Cardiac muscle cell (in vitro differentiated cells and primary cell): ENCODE data around the gene DGKI. TPM values are rescaled to one million over a fixed set of nuclear protein-coding genes. Genes with fewer than 3 reads are reported as not detected.
A peak's percentile ranks its signal among the peaks of the same experiment; 100 is the strongest.

Experiments
- DNase-seq, 2 donors: peaks; one replicate each; pipeline versions ENCODE4 v3.0.0 to v3.0.0-alpha.2; 2010 to 2017; ENCODE audit warnings: low read depth in 1 of 2, low spot score in 1 of 2
- H3K27ac ChIP-seq: fragments of 200-600 bp; sonication (generic); 2 replicates; pipeline ENCODE4 v1.5.1; 2016
- H3K27me3 ChIP-seq: fragments of 200-600 bp; sonication (generic); 2 replicates; pipeline ENCODE4 v1.6.0; 2016; ENCODE audit warnings: control low read depth
- H3K36me3 ChIP-seq: fragments of 200-600 bp; sonication (generic); 2 replicates; pipeline ENCODE4 v1.5.1; 2016; ENCODE audit warnings: control low read depth
- H3K4me1 ChIP-seq: fragments of 200-600 bp; sonication (generic); 2 replicates; pipeline ENCODE4 v1.8.1; 2017; ENCODE audit warnings: low read depth, mild to moderate bottlenecking, mixed run types
- H3K4me3 ChIP-seq: fragments of 200-600 bp; sonication (generic); 2 replicates; pipeline ENCODE4 v1.5.1; 2016; ENCODE audit warnings: mild to moderate bottlenecking
- H3K9me3 ChIP-seq: fragments of 200-600 bp; sonication (generic); 2 replicates; pipeline ENCODE4 v1.5.1; 2017; ENCODE audit warnings: low read depth, mild to moderate bottlenecking, control low read depth
- polyA plus RNA-seq: library from polyadenylated mRNA; unstranded; fragments of >200 nt; fragmentation: Nextera tagmentation; extraction: Ambion mirVana; gene quantifications from 2 replicates; pipeline ENCODE4 v1.2.1, GENCODE V29; 2016
- total RNA-seq: library from RNA; depleted of rRNA; stranded (reverse); fragments of >200 nt; gene quantifications from 2 replicates; pipeline ENCODE4 v1.2.3, GENCODE V29; 2016
- TF ChIP-seq, protein P1 (sequence below): IDR thresholded peaks from 2 replicates; pipeline ENCODE4 v1.5.1; 2012; ENCODE audit warnings: low read depth, mild to moderate bottlenecking, low read length

DGKI gene
- total and polyA plus RNA-seq, 2 experiments from 2014 or later, result 35.0 to 52.7 TPM

DNA sequence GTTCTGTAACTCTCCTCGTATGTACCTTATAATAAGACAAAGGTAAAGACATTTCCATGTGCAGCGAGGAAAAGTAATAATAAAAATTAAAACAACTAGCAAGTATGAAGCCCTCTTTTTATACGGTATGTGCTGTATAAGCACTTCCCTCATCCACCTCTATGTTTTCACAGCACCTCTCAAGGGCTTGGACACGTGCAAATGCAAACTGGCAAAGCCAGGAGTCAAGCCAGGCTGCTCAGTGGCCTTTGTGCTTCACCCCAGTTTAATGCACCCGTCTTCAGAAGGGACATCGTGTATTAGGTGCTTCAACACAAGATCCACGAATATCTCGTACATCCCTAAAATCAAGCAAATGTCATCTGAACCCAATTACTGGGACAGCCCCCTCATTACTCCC, 1.3 kb upstream of the DGKI start:
- Histone ChIP-seq H3K4me1 (peaks cover 18% of the 10 kb centered on the region), H3K27ac (no peak overlapping the region), H3K4me3 (no peak overlapping the region), H3K9me3 (no peaks in the 10 kb centered on the region), H3K36me3 (no peaks in the 10 kb centered on the region), H3K27me3 (peaks cover 31% of the 10 kb centered on the region)
- DNase-seq, result no peak
- TF ChIP-seq, protein P1, sequence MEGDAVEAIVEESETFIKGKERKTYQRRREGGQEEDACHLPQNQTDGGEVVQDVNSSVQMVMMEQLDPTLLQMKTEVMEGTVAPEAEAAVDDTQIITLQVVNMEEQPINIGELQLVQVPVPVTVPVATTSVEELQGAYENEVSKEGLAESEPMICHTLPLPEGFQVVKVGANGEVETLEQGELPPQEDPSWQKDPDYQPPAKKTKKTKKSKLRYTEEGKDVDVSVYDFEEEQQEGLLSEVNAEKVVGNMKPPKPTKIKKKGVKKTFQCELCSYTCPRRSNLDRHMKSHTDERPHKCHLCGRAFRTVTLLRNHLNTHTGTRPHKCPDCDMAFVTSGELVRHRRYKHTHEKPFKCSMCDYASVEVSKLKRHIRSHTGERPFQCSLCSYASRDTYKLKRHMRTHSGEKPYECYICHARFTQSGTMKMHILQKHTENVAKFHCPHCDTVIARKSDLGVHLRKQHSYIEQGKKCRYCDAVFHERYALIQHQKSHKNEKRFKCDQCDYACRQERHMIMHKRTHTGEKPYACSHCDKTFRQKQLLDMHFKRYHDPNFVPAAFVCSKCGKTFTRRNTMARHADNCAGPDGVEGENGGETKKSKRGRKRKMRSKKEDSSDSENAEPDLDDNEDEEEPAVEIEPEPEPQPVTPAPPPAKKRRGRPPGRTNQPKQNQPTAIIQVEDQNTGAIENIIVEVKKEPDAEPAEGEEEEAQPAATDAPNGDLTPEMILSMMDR, result no peak

DNA sequence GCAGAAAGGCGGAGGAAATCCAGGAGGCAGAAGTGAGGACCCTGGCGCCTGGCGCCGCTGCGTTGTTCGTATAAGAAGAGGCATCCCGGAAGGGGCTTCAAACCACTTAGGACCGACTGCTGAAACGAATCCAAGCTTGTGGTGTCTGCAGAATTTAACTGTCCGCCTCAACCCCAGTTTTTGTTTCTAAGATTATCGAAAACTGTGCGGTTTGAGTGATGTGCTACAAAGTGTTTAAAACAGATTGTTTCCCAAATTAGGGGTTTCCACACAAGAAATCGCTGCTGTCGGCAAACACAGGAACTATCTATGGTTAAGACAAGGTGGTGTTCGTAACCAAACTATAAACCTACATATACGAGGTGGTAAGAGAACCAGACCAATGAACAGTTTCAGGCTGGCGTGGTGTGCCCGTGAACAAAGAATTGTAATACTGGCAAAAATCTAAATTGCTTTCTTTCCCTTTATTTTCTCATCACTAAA, 835 bp upstream of the DGKI start:
- Histone ChIP-seq H3K4me3 (peak overlapping the region; percentile 46), H3K4me1 (peaks cover 18% of the 10 kb centered on the region), H3K36me3 (no peaks in the 10 kb centered on the region), H3K27me3 (peaks cover 31% of the 10 kb centered on the region), H3K9me3 (no peaks in the 10 kb centered on the region), H3K27ac (no peak overlapping the region)
- TF ChIP-seq, protein P1, result no peak
- peak; percentile 30 to 45 for DNase-seq

- H3K4me3 ChIP-seq, result peak overlapping the region; percentile 46
- H3K36me3 ChIP-seq, result no peaks in the 10 kb centered on the region
- H3K4me1 ChIP-seq, result peaks cover 18% of the 10 kb centered on the region
- TF ChIP-seq, protein P1, result no peak
- no peaks in the 10 kb centered on the region for H3K9me3 ChIP-seq
- peaks cover 31% of the 10 kb centered on the region for H3K27me3 ChIP-seq
- DNase-seq, result peak in 1 of 2 donors; percentile 59
- H3K27ac ChIP-seq, result no peak overlapping the region
Measured at GRCh38 chr7:137846549-137846826, 286 bp downstream of the DGKI start.

- peak in 1 of 2 donors; percentile 11 for DNase-seq
- Histone ChIP-seq H3K27me3 (peaks cover 31% of the 10 kb centered on the region), H3K4me3 (no peak overlapping the region), H3K27ac (no peak overlapping the region), H3K9me3 (no peaks in the 10 kb centered on the region), H3K4me1 (peaks cover 26% of the 10 kb centered on the region), H3K36me3 (no peaks in the 10 kb centered on the region)
- TF ChIP-seq, protein P1, result no peak
Measured at GRCh38 chr7:137844677-137845425, 1.9 kb downstream of the DGKI start.

DNA sequence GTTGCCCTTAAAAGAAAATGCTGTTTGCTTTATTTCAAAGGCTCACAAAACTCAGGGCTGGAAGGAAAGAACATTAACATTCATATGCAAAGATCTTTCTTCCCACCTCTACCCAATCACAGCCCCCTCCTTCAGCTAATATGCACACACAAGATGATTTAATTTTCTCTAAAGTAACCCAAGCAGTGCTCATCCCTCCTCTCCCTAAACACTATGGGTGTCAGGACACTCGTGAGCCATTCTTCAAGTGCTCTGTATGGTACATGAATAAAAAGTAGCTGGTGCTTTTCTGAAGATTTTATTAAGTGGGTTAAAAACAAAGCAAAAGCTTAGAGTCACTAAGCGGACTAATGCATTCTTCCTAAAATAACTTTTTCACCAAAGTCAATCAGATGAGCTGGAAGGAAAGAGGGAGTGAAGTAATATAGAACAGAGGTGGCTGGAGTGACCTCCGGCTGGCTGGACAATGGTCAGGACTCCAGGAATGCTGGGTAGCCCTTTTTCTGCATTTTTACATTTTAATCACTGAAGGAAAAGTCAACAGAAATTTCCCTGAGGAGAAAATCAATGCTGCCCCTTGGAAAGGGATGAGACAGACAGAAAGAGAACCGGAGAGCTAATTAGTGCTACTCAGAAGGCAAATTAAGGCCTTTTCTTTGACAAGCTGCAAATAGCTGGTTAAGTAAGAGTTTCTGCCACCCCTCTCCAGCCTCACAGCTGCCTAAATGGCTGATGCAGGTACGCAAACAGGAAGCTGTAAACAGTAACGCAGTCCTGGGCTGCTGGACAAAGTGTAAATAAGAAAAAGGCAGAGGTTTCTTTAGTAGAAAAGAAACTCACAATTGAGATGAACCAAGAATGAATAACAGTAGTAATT, 6.6 kb downstream of the DGKI start:
- DNase-seq, result no peak
- H3K36me3 ChIP-seq, result no peaks in the 10 kb centered on the region
- peaks cover under 1% of the 10 kb centered on the region for H3K27me3 ChIP-seq
- TF ChIP-seq, protein P1, result no peak
- no peaks in the 10 kb centered on the region for H3K9me3 ChIP-seq
- peak overlapping the region; percentile 51 for H3K27ac ChIP-seq
- peaks cover 36% of the 10 kb centered on the region for H3K4me1 ChIP-seq
- H3K4me3 ChIP-seq, result no peak overlapping the region
